Transverse colon (tissue), 4 donors: Measurements from ENCODE around the gene DENND6B. TPM values are rescaled to one million over a fixed set of nuclear protein-coding genes. Genes with fewer than 3 reads are reported as not detected.
A peak's percentile ranks its signal among the peaks of the same experiment; 100 is the strongest.

Experiments used
- DNase-seq: peaks from one replicate; pipeline ENCODE4 v3.0.0-alpha.2; 2019
- H3K27ac ChIP-seq, 4 donors: fragments of 200-600 bp; sonication (generic); 2 replicates each; pipeline ENCODE4 v1.5.1; 2016 to 2018; ENCODE audit warnings: inconsistent platforms in 4 of 4
- H3K27me3 ChIP-seq: fragments of 200-600 bp; sonication (generic); 2 replicates; pipeline ENCODE4 v1.5.1; 2017; ENCODE audit warnings: inconsistent platforms
- H3K36me3 ChIP-seq, 4 donors: fragments of 200-600 bp; sonication (generic); 2 replicates each; pipeline ENCODE4 v1.5.1; 2017 to 2019; ENCODE audit warnings: inconsistent platforms in 4 of 4
- H3K4me1 ChIP-seq, 4 donors: fragments of 200-600 bp; sonication (generic); 2 replicates each; pipeline ENCODE4 v1.5.1; 2017 to 2020; ENCODE audit warnings: inconsistent platforms in 4 of 4
- H3K4me3 ChIP-seq, 4 donors: fragments of 200-600 bp; sonication (generic); 1 replicate in 1 of 4; 2 replicates in 3 of 4; pipeline versions ENCODE4 v1.5.1 to v1.6.1; 2017 to 2019; ENCODE audit warnings: inconsistent platforms in 4 of 4
- H3K9me3 ChIP-seq, 2 donors: fragments of 200-600 bp; sonication (generic); 2 replicates each; pipeline ENCODE4 v1.5.1; 2017 to 2019; ENCODE audit warnings: inconsistent platforms in 2 of 2
- EP300 ChIP-seq: sonication (generic); formaldehyde crosslinking; IDR thresholded peaks from one replicate; pipeline ENCODE4 v1.6.1; 2017; ENCODE audit warnings: antibody characterized with exemption, low read depth
- POLR2A ChIP-seq: fragments of 450-650 bp; IDR thresholded peaks from one replicate; pipeline ENCODE4 v1.6.1; 2016; ENCODE audit warnings: antibody characterized with exemption, mild to moderate bottlenecking, moderate library complexity
- POLR2AphosphoS5 ChIP-seq, 3 donors: sonication (generic); formaldehyde crosslinking; IDR thresholded peaks; one replicate each; pipeline ENCODE4 v1.6.1; 2016; ENCODE audit warnings: antibody characterized with exemption in 3 of 3
- WGBS, 2 donors: methylation state at CpG; one replicate each; pipeline ENCODE4 v1.1.5; 2018; ENCODE audit warnings: low coverage in 1 of 2; 5-methylcytosine and 5-hydroxymethylcytosine counted together
- in situ Hi-C, 4 donors: fragments of 200-750 bp; cut with MboI; loops; one replicate each; pipeline versions ENCODE4 v1.15.0 to v1.15.1; 2017; ENCODE audit warnings: low sequenced_read_pairs in 3 of 4, low pct_ligation_motif_present in 1 of 4, low pct_unique_long_range_greater_than_20kb in 1 of 4
- intact Hi-C: fragments of 100-400 bp; cut with DNase I; formaldehyde crosslinking; loops from one replicate; pipeline ENCODE4 v1.15.1; 2023; ENCODE audit warnings: low total_unique reads
- total RNA-seq, 4 donors: library from RNA; depleted of rRNA; stranded (reverse); fragments of >200 nt; gene quantifications; one replicate each; pipeline ENCODE4 v1.1.0, GENCODE V29; 2016
- TF ChIP-seq, protein P1 (sequence below), 5 experiments: fragments of 200-600 bp in 3 of 5; fragments of 450-650 bp in 2 of 5; sonication (generic) in 3 of 5; IDR thresholded peaks; 1 replicate in 2 of 5; 2 replicates in 3 of 5; pipeline ENCODE4 v1.5.1; 2016 to 2017; ENCODE audit warnings: antibody characterized with exemption in 5 of 5, inconsistent platforms in 3 of 5, mild to moderate bottlenecking in 2 of 5, moderate library complexity in 1 of 5

The DENND6B gene
- 10 to 100 TPM in 2 of 4 donors, 1 to 10 TPM in 2; 3.2 to 22.7 (median 8.3) TPM for total RNA-seq

GRCh38 chr22:50326956-50327710 lies at the start of gene DENND6B:
Gene DENND6B, minus strand, starts transcription at chr22:50327012. Its CDS starts 24 bp downstream, at chr22:50326988.
- in situ Hi-C loops, result loop anchor here in 3 of 4 donors (5.0 to 10.0 kb wide), 2 partner anchors 50 to 72 kb away; partner anchors contain the start of gene HDAC10 (in 2 of the 3)
- intact Hi-C loops, result loop anchor here (5.0 kb wide), 1 partner anchor 50 kb away; no protein-coding TSS in a partner anchor

DNA sequence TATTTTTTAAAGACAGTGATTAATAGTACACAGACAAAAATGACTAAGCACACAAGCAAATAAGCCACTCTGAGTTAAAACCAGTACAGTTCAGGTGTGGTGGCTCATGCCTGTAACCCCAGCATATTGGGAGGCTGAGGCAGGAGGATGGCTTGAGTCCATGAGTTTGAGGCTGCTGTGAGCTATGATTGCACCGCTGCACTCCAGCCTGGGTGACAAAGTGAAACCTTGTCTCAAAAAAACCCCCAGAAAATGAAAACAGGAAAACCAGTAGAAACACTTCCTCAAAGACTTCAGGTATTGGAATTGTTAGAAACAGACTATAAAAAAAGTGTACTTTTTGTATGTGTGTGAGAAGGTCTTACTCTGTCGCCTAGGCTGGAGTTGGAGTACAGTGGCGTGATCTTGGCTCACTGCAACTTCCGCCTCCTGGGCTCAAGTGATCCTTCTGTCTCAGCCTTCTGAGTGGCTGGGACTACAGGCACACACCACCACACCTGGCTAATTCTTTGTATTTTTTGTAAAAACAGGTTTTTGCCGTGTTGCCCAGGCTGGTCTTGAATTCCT lies 49.4 kb upstream of the DENND6B start:
- in situ Hi-C loops (no loop called here), intact Hi-C loops (no loop called here)
- TF ChIP-seq EP300 (no peak), POLR2AphosphoS5 (IDR thresholded peaks at IDR 0.05) (no peak), POLR2A (no peak)
- TF ChIP-seq, protein P1, sequence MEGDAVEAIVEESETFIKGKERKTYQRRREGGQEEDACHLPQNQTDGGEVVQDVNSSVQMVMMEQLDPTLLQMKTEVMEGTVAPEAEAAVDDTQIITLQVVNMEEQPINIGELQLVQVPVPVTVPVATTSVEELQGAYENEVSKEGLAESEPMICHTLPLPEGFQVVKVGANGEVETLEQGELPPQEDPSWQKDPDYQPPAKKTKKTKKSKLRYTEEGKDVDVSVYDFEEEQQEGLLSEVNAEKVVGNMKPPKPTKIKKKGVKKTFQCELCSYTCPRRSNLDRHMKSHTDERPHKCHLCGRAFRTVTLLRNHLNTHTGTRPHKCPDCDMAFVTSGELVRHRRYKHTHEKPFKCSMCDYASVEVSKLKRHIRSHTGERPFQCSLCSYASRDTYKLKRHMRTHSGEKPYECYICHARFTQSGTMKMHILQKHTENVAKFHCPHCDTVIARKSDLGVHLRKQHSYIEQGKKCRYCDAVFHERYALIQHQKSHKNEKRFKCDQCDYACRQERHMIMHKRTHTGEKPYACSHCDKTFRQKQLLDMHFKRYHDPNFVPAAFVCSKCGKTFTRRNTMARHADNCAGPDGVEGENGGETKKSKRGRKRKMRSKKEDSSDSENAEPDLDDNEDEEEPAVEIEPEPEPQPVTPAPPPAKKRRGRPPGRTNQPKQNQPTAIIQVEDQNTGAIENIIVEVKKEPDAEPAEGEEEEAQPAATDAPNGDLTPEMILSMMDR (IDR thresholded peaks at IDR 0.05), result no peak
- H3K27me3 ChIP-seq, result no peaks in the 10 kb centered on the region
- no peaks in the 10 kb centered on the region for H3K9me3 ChIP-seq
- H3K36me3 ChIP-seq, result peaks cover 0 to 31% (median 14%) of the 10 kb centered on the region in 4 donors
- no peaks in the 10 kb centered on the region for H3K4me1 ChIP-seq
- no peak overlapping the region for H3K4me3 ChIP-seq
- H3K27ac ChIP-seq, result no peak overlapping the region
- 68 to 85% methylated on average over 4 to 5 of the region's 5 CpGs for WGBS, 2 donors
- no peak for DNase-seq

More at GRCh38 chr22:50326956-50327710, at the start of gene DENND6B:
- Histone ChIP-seq H3K9me3 (no peaks in the 10 kb centered on the region), H3K27ac (peak within 1 kb of the TSS; percentile 93 to 94 (median 94)), H3K4me1 (peaks cover 11 to 24% (median 13%) of the 10 kb centered on the region in 4 donors), H3K36me3 (no peaks in the 10 kb centered on the region), H3K4me3 (peak within 1 kb of the TSS; percentile 50 to 82 (median 76)), H3K27me3 (no peaks in the 10 kb centered on the region)
- DNase-seq, result peak; percentile 83
- WGBS, 2 donors, result 0% methylated on average over 46 of the region's 105 CpGs; no CpG with 5 or more reads in 1 of the 2 donors
- TF ChIP-seq POLR2AphosphoS5 (IDR thresholded peaks at IDR 0.05) (peak in 2 of 3 donors; percentile 59 to 68), EP300 (no peak), POLR2A (peak; percentile 67)
- TF ChIP-seq, protein P1 (IDR thresholded peaks at IDR 0.05), result peak; percentile 38 to 64 (median 43)

GRCh38 chr22:50371101-50371648 lies 44.4 kb upstream of the DENND6B start:
- Histone ChIP-seq H3K27me3 (no peaks in the 10 kb centered on the region), H3K27ac (no peak overlapping the region), H3K4me1 (peaks cover 0 to 3% (median 0%) of the 10 kb centered on the region in 4 donors), H3K9me3 (no peaks in the 10 kb centered on the region), H3K4me3 (no peak overlapping the region), H3K36me3 (peaks cover 0 to 24% (median 6%) of the 10 kb centered on the region in 4 donors)
- 92 to 96% methylated on average over 1 to 2 of the region's 2 CpGs for WGBS, 2 donors
- intact Hi-C loops, result no loop called here
- in situ Hi-C loops, result no loop called here
- TF ChIP-seq, protein P1 (IDR thresholded peaks at IDR 0.05), result no peak
- TF ChIP-seq POLR2AphosphoS5 (IDR thresholded peaks at IDR 0.05) (no peak), POLR2A (no peak), EP300 (no peak)
- no peak for DNase-seq
